ENCODE results near the gene PROM2.

DNA sequence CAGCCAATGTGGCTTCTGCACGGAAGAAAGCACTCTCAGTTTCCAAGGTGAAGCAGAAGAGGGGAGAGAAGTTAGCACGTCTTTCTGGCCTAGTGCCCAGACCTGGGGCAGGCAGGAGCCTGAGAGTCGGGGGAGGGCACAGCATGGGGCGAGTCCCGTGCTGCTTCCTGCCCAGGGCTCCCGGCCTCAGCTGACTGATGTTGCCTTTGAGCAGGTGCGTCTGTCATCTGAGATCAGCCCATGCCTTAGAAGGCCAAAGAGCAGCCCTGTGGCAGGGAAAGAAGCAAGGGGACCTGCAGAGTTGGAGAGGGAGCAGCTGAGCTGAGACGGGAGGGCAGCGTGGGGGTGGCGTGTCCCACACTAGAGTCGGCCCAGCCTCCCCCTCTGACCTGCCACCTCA is 26.2 kb downstream of the PROM2 start:
- TF ChIP-seq, protein P1, sequence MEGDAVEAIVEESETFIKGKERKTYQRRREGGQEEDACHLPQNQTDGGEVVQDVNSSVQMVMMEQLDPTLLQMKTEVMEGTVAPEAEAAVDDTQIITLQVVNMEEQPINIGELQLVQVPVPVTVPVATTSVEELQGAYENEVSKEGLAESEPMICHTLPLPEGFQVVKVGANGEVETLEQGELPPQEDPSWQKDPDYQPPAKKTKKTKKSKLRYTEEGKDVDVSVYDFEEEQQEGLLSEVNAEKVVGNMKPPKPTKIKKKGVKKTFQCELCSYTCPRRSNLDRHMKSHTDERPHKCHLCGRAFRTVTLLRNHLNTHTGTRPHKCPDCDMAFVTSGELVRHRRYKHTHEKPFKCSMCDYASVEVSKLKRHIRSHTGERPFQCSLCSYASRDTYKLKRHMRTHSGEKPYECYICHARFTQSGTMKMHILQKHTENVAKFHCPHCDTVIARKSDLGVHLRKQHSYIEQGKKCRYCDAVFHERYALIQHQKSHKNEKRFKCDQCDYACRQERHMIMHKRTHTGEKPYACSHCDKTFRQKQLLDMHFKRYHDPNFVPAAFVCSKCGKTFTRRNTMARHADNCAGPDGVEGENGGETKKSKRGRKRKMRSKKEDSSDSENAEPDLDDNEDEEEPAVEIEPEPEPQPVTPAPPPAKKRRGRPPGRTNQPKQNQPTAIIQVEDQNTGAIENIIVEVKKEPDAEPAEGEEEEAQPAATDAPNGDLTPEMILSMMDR (conservative IDR thresholded peaks at IDR 0.05; ENCODE audit: low read depth in 2 of 2), result no peak
- TF ChIP-seq EZH2 (IDR thresholded peaks at IDR 0.05; ENCODE audit: low read depth, unreplicated experiment) (no peak), JUNB (IDR thresholded peaks at IDR 0.05; ENCODE audit: unreplicated experiment) (no peak), POLR2AphosphoS5 (IDR thresholded peaks at IDR 0.05; ENCODE audit: low read depth) (no peak), EZH2phosphoT487 (IDR thresholded peaks at IDR 0.05; ENCODE audit: unreplicated experiment) (no peak), ZNF331 (CRISPR knock-in tag; IDR thresholded peaks at IDR 0.05; ENCODE audit: low read depth) (no peak), ZNF114 (CRISPR knock-in tag; IDR thresholded peaks at IDR 0.05) (no peak), STAT1 (IDR thresholded peaks at IDR 0.05; ENCODE audit: unreplicated experiment) (no peak)
- TF ChIP-seq, protein P2, sequence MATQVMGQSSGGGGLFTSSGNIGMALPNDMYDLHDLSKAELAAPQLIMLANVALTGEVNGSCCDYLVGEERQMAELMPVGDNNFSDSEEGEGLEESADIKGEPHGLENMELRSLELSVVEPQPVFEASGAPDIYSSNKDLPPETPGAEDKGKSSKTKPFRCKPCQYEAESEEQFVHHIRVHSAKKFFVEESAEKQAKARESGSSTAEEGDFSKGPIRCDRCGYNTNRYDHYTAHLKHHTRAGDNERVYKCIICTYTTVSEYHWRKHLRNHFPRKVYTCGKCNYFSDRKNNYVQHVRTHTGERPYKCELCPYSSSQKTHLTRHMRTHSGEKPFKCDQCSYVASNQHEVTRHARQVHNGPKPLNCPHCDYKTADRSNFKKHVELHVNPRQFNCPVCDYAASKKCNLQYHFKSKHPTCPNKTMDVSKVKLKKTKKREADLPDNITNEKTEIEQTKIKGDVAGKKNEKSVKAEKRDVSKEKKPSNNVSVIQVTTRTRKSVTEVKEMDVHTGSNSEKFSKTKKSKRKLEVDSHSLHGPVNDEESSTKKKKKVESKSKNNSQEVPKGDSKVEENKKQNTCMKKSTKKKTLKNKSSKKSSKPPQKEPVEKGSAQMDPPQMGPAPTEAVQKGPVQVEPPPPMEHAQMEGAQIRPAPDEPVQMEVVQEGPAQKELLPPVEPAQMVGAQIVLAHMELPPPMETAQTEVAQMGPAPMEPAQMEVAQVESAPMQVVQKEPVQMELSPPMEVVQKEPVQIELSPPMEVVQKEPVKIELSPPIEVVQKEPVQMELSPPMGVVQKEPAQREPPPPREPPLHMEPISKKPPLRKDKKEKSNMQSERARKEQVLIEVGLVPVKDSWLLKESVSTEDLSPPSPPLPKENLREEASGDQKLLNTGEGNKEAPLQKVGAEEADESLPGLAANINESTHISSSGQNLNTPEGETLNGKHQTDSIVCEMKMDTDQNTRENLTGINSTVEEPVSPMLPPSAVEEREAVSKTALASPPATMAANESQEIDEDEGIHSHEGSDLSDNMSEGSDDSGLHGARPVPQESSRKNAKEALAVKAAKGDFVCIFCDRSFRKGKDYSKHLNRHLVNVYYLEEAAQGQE (IDR thresholded peaks at IDR 0.05; ENCODE audit: unreplicated experiment), result no peak

Data from GM23338 (cell line).